Muscle of back (tissue), 11 donors: Measurements from ENCODE around the gene RGS21. TPM values are rescaled to one million over a fixed set of nuclear protein-coding genes. Genes with fewer than 3 reads are reported as not detected.

ENCODE experiments used
- DNase-seq, 3 donors: peaks; one replicate each; pipeline versions ENCODE4 v3.0.0 to v3.0.0-alpha.2; 2013
- polyA plus RNA-seq, 10 donors: library from polyadenylated mRNA; unstranded; fragments of 120-200 nt; gene quantifications; one replicate each; pipeline ENCODE4 v1.2.1, GENCODE V29; 2013; ENCODE audit not compliant: insufficient read length in 10 of 10

The RGS21 gene
- polyA plus RNA-seq, 10 donors: 0.07 to 0.14 (median 0.14) TPM; not detected in 7

GRCh38 chr1:192378276-192378675 is 61.5 kb downstream of the RGS21 start:
- DNase-seq: no peak

GRCh38 chr1:192378878-192379277 is 62.1 kb downstream of the RGS21 start:
- DNase-seq: no peak

GRCh38 chr1:192379554-192379953 is 62.8 kb downstream of the RGS21 start:
- DNase-seq: no peak

- no peak for DNase-seq
Measured at GRCh38 chr1:192382758-192383157, 66.0 kb downstream of the RGS21 start.

- DNase-seq: no peak
Measured at GRCh38 chr1:192386051-192386650, 69.4 kb downstream of the RGS21 start.

- DNase-seq: no peak
Measured at GRCh38 chr1:192395211-192395610, 78.4 kb downstream of the RGS21 start.

GRCh38 chr1:192395895-192396294 is 79.1 kb downstream of the RGS21 start:
- no peak for DNase-seq

- no peak for DNase-seq
Measured at GRCh38 chr1:192399161-192399560, 82.4 kb downstream of the RGS21 start.

GRCh38 chr1:192401825-192402224 is 85.0 kb downstream of the RGS21 start:
- peak in 2 of 3 donors; percentile 13 to 38 for DNase-seq

GRCh38 chr1:192402571-192402970 is 85.8 kb downstream of the RGS21 start:
- DNase-seq: no peak

GRCh38 chr1:192407206-192407605 is 90.4 kb downstream of the RGS21 start:
- peak in 2 of 3 donors; percentile 15 to 32 for DNase-seq

Other genes starting within 250 kb of the RGS21 start
- gene RGS18, start 158.5 kb upstream of the RGS21 start, polyA plus RNA-seq: 1 to 10 TPM in 9 of 10 donors, under 1 TPM in 1; 0.80 to 2.0 (median 1.3) TPM